Posterior vena cava (tissue), 2 donors: Measurements from ENCODE around the gene SYNE2. TPM values are rescaled to one million over a fixed set of nuclear protein-coding genes. Genes with fewer than 3 reads are reported as not detected.
"Not testable (repeated sequence)": the region's sequence is repeated elsewhere in the genome, so short reads cannot be mapped to it uniquely, and the experiment has no call there.

Source experiments
- DNase-seq: peaks from one replicate; pipeline ENCODE4 v3.0.0-alpha.2; 2020; ENCODE audit warnings: low spot score
- intact Hi-C, 2 donors: fragments of 100-400 bp; cut with DNase I; formaldehyde crosslinking; loops; one replicate each; pipeline versions ENCODE4 v1.14.1 to v1.14.2; 2022 to 2023
- total RNA-seq, 2 donors: library from RNA; stranded (reverse); fragmentation: NEBNext Ultra II Directional; extraction: Animal tissue kit (Norgen Biotek cat#: 25700); gene quantifications; one replicate each; pipeline ENCODE4 v1.2.1, GENCODE V29; 2021
- donor health status: DM: yes; HTN: yes; CAD: no.
- donor health status: DM: yes; HTN: yes; CAD: no.

SYNE2 gene
- total RNA-seq, 2 donors from 2014 or later = 63.4 to 83.9 TPM

- intact Hi-C loops = no loop called here
- DNase-seq = no peak
Measured at GRCh38 chr14:64137657-64138290, 285.0 kb downstream of the SYNE2 start.

DNA sequence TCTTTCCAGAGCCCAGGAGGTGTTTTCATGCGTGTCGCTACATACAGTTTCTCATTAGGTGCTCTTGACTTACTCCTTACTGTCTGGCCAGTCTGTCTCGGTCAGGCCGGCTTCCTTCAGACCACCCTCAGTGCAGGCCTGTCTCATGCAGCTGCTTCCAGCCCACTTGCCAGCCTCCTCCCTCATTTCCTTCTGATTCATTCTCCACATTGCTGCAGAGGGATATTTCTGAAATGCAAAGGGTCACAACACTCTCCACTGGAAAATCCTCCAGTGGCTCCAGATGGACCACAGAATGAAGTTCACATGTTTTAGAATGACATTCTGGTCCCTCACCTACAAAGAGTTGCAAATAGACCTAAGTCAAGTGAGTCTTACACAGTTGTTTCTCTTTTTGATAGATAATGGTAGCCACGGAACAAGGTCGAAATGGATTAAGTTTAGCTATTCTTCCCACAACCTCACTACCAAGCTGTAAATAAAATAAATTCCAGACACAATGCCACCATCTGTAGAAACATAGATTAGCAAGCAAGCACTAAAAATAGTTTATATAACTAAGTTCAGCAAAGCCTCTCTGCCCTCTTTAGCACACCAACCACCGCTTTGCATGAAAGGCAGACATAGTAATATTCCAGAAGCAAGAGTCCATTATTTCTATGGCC is 294.5 kb downstream of the SYNE2 start:
- DNase-seq = no peak
- intact Hi-C loops = no loop called here

- intact Hi-C loops = no loop called here
- no peak for DNase-seq
Measured at GRCh38 chr14:64149921-64150320, 297.1 kb downstream of the SYNE2 start.

DNA sequence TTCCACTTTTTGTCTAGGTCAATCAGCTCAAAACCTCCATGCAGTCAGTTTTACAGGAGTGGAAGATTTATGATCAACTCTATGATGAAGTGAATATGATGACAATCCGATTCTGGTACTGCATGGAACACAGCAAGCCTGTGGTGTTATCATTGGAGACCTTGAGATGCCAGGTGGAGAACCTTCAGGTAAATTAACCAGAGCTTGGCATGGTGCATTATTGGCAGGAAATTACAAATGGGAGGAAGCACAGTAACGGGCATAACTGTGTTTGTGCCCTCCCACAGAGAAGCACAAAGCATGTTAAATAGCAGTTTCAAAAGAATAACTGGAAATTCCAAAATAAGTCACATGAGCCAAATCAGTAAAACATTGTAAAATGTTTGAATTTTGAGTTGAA is 305.8 kb downstream of the SYNE2 start:
- intact Hi-C loops = no loop called here
- DNase-seq = no peak

GRCh38 chr14:64159588-64159987 is 306.8 kb downstream of the SYNE2 start:
- DNase-seq = no peak
- intact Hi-C loops = no loop called here

DNA sequence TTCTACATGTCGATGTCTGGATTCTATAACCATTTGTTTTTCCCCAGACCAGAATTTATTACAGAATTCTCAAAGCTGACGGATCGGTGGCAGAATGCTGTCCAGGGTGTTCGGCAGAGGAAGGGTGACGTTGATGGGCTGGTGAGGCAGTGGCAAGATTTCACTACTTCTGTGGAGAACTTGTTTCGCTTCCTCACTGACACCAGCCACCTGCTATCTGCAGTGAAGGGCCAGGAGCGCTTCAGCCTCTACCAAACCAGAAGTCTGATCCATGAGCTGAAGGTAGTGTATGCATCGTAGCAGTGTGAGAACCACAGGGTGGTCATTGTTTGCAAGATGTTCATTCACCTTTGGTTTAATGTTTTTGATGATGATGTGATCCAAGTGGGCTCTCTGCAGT is 317.4 kb downstream of the SYNE2 start:
- no peak for DNase-seq
- intact Hi-C loops = no loop called here

- intact Hi-C loops = no loop called here
Measured at GRCh38 chr14:64174922-64175782, 322.3 kb downstream of the SYNE2 start.

GRCh38 chr14:64176330-64176729 is 323.5 kb downstream of the SYNE2 start:
- no peak for DNase-seq
- intact Hi-C loops = no loop called here

More at GRCh38 chr14:64174922-64175782, 322.3 kb downstream of the SYNE2 start:
- no peak for DNase-seq

- no peak for DNase-seq
- intact Hi-C loops = no loop called here
Measured at GRCh38 chr14:64178814-64179213, 326.0 kb downstream of the SYNE2 start.

DNA sequence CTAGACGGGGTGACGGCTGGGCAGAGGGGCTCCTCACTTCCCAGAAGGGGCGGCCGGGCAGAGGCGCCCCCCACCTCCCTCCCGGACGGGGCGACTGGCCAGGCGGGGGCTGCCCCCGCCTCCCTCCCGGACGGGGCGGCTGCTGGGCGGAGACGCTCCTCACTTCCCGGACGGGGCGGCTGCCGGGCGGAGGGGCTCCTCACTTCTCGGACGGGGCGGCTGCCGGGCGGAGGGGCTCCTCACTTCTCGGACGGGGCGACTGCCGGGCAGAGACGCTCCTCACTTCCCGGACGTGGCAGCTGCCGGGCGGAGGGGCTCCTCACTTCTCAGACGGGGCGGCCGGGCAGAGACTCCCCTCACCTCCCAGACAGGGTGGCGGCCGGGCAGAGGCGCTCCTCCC is 330.1 kb downstream of the SYNE2 start:
- DNase-seq, intact Hi-C loops: not testable (repeated sequence)

DNA sequence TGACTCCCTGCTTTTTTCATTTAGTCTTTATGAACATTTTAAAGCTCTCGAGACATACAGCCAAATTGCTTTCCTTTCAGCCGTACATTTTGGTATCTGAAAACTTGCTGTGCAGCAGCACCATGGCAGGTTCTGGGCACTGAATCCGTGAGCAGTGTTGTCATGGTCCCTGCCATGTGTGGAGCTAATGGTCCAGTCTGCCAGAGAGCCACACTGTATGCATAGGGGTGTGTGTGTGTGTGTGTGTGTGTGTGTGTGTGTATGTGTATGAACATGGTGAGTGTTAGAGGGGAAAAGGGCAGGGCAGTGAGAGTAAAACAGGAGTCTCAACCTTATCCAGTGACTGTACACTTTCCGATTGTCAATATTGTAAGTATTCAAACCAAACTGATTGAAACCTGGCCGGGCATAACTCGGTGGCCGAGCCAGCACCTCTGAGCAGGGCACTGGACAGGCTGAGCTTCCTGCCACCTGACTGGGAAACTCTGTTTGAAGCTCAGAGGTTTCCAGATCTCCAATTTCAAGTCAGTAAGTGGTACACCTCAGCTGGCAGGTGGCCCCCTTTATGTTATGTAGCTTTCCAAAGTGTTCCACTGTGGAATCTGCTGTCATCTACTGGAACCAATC is 331.4 kb downstream of the SYNE2 start:
- no peak for DNase-seq
- intact Hi-C loops = no loop called here

DNA sequence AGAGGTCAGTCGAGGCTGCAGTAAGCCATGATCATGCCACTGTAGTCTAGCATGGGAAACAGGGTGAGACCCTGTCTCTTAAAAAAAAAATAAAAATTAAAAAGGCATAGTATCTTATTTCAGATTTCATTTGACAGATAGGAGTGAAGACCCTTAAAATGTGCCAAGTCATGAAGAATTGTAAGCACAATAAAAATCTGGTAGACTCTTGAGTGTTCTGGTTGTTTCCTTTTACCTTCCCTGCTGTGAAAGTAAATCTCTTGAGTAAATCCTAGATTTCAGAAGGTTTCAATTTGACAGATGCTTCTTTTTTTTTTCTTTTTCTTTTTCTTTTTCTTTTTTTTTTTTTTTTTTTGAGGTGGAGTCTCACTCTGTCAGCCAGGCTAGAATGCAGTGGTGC is 332.4 kb downstream of the SYNE2 start:
- intact Hi-C loops = no loop called here
- no peak for DNase-seq

DNA sequence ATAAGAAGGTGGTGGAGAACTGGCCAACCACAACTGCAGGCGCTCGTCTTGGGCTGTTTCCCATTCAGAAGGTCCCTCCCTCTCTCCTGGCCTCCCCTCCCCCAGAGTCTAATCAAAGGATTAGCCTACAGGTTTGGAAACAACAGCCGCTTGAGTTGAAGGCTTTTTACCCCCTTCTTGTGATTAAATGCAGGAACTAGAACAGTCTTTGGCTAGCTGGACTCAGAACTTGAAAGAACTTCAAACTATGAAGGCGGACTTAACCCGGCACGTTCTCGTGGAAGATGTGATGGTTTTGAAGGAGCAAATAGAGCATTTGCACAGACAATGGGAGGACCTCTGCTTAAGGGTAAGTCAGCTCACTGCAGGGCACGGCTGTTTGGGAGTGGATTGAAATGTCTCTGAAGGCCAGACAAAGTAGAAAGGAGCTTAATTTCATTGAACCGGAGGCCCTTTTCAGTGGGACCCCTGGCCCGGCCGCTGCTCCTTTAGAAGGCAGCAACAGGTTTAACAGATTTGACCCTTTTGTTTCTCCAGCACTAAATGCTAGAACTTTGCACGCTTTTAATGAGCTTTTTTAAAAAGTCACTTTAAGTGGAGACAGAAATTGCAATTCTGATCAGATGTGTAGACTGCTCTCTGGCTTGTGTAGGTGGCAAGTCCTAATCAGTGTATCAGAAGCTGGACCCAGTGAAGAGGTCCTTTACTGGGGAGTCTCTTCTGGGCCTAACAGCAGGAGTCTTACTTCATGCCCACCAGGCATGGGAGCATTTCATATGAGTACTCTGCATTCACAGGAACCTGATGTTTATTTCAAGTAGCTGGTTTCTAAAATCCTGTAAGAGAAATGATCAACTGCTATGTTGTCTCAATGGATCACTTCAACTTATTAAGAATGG is 333.7 kb downstream of the SYNE2 start:
- intact Hi-C loops = no loop called here
- DNase-seq = no peak

DNA sequence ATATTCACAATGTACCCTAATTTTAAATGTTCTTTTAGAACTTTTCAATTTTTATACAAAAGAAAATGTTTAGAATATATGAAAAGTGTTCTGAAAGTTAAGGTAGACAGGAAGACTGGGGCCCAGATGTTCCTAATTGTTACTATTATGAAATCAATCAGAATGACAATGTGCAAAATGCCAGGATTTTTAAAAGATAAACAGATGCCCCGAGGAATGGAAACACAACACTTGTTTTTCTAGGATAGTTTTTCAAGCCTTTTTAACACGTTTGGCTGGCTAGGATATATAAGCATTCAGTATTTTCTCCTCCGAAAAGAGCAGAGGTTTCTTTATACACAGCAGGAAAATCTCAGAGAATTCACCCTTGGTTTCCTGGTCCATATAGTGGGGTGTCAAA is 334.5 kb downstream of the SYNE2 start:
- intact Hi-C loops = no loop called here
- no peak for DNase-seq

DNA sequence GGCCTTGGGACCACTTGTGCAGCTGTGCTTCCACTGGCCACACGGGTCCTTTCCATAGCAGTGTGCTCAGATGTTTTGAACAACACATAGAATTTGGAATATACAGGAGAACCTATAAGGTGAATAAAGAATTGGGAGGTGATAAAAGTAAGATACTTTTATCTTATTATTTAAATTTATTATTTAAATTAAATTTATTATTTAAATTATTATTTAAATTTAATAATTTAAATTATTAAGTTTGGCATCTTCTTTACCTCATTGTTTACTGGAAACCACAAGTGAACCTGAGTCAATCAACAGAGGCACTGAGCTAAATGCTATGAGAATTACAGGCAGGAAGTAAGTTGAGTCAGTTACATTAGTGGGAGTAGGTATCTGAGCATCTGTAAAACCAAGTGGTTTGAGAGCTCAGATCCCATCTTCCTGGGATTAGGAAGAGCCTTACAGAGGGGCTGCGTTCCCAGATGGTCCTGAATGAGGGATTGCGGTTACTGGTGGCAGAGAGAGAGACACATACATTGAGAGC is 338.2 kb downstream of the SYNE2 start:
- DNase-seq = no peak
- intact Hi-C loops = no loop called here

GRCh38 chr14:64191756-64192155 is 339.0 kb downstream of the SYNE2 start:
- intact Hi-C loops = no loop called here
- no peak for DNase-seq

DNA sequence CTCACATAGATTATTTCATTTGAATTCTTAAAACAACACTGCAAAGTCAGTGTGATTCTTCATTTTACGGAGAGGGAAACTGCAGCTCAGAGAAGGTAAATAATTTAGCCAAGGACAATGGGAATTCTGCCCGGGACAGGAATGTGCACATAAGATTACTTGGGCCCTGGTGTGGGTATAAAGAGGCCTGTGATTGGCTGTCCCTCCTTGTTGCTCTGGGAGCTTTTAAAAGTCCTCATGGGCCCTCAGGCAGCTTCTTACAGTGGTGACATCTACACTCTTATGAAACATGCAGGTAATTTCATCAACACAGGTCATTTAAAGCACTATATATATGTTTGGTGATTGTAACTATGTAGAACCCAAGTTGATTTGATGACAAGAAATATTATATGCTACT is 341.0 kb downstream of the SYNE2 start:
- DNase-seq = no peak
- intact Hi-C loops = no loop called here

- no peak for DNase-seq
- intact Hi-C loops = no loop called here
Measured at GRCh38 chr14:64194404-64194803, 341.6 kb downstream of the SYNE2 start.

GRCh38 chr14:64195199-64195598 is 342.4 kb downstream of the SYNE2 start:
- intact Hi-C loops = no loop called here
- DNase-seq = no peak
